ENCODE measurements around the gene BET1. TPM values are rescaled to one million over a fixed set of nuclear protein-coding genes. Genes with fewer than 3 reads are reported as not detected.

The BET1 gene
- total and polyA plus RNA-seq, 2 of the 8 experiments (the other 6 are each of a cell fraction or from before 2014, with no cell fraction given): 20.6 to 31.7 TPM

GRCh38 chr7:93968911-93969620, 35.1 kb downstream of the BET1 start:
- no peak overlapping the region for H3K56ac ChIP-seq (replicated peaks; ENCODE audit: insufficient read length, low read depth, low read length)
- TF ChIP-seq RAD21 (IDR thresholded peaks at IDR 0.05 in 1 of 2, conservative IDR thresholded peaks at IDR 0.05 in 1 of 2; ENCODE audit: low read depth in 2 of 2, low read length in 2 of 2): no peak
- no peak for TF ChIP-seq KDM4A (IDR thresholded peaks at IDR 0.05; ENCODE audit: low read depth, low read length, severe bottlenecking)
- TF ChIP-seq POLR2AphosphoS5 (IDR thresholded peaks at IDR 0.05; ENCODE audit: low read depth, low read length): no peak
- no peak for TF ChIP-seq ATF3 (IDR thresholded peaks at IDR 0.05; ENCODE audit: insufficient read depth, low read depth, low read length)
- TF ChIP-seq RFX5 (IDR thresholded peaks at IDR 0.05; ENCODE audit: borderline replicate concordance, low read depth, low read length): no peak
- no peak for TF ChIP-seq RNF2 (IDR thresholded peaks at IDR 0.05; ENCODE audit: borderline replicate concordance, low read depth, low read length, missing control alignments, poor library complexity, severe bottlenecking)
- no peak for TF ChIP-seq CBX5 (IDR thresholded peaks at IDR 0.05; ENCODE audit: low read depth, low read length)
- TF ChIP-seq POLR2A (IDR thresholded peaks at IDR 0.05; ENCODE audit: control extremely low read depth in 1 of 2, low read depth in 2 of 2, low read length in 2 of 2): no peak
- H2BK20ac ChIP-seq (ENCODE audit: low read length): no peak overlapping the region
- no peak overlapping the region for H4K8ac ChIP-seq (ENCODE audit: extremely low read depth, insufficient read depth, low read length)
- no peaks in the 10 kb centered on the region for H3K4me1 ChIP-seq (replicated peaks in 1 of 4; ENCODE audit: control insufficient read depth in 3 of 4, insufficient read depth in 4 of 4, low read length in 3 of 4)
- H3K18ac ChIP-seq (ENCODE audit: extremely low read depth, low read length): no peak overlapping the region
- no peak overlapping the region for H3K14ac ChIP-seq (ENCODE audit: insufficient read length)
- no peaks in the 10 kb centered on the region for H3K79me1 ChIP-seq (ENCODE audit: low read depth, low read length)
- H3K4ac ChIP-seq (replicated peaks; ENCODE audit: insufficient read length, low read depth, low read length): no peak overlapping the region
- H3K23ac ChIP-seq (ENCODE audit: insufficient read length): no peak overlapping the region
- no peak overlapping the region for H2BK15ac ChIP-seq (ENCODE audit: low read length)
- no peaks in the 10 kb centered on the region for H4K20me1 ChIP-seq (replicated peaks in 1 of 2; ENCODE audit: control insufficient read depth in 1 of 2, insufficient read depth in 2 of 2, low read length in 2 of 2)
- H2BK120ac ChIP-seq (replicated peaks; ENCODE audit: low read depth, low read length): no peak overlapping the region
- H4K5ac ChIP-seq (ENCODE audit: insufficient read length, low read depth, low read length): no peak overlapping the region
- H3K9me3 ChIP-seq (ENCODE audit: insufficient read depth in 2 of 2, low read depth in 1 of 2, low read length in 1 of 2): no peaks in the 10 kb centered on the region
- ChIA-PET CTCF (ENCODE audit: partially characterized antibody) (no interaction called here), POLR2A (ENCODE audit: partially characterized antibody) (no interaction called here)
- no peak overlapping the region for H3K27ac ChIP-seq (ENCODE audit: low read depth, low read length)
- no peaks in the 10 kb centered on the region for H3K79me2 ChIP-seq (ENCODE audit: control insufficient read depth in 1 of 2, insufficient read depth in 2 of 2, low read length in 2 of 2)
- no peaks in the 10 kb centered on the region for H3K23me2 ChIP-seq (ENCODE audit: low read depth, low read length)
- no peak overlapping the region for H2AFZ ChIP-seq (ENCODE audit: low read length)
- H2AK5ac ChIP-seq (ENCODE audit: low read depth, low read length): no peak overlapping the region
- H2BK5ac ChIP-seq (ENCODE audit: low read depth, low read length): no peak overlapping the region
- H2BK12ac ChIP-seq (ENCODE audit: low read depth, low read length): no peak overlapping the region
- DNase-seq (ENCODE audit: low read depth in 1 of 2, low spot score in 2 of 2): no peak
- H3K9ac ChIP-seq (replicated peaks in 1 of 4; ENCODE audit: extremely low read depth in 1 of 4, low read depth in 3 of 4, low read length in 3 of 4): no peak overlapping the region
- H3K27me3 ChIP-seq (replicated peaks in 1 of 4; ENCODE audit: control insufficient read depth in 3 of 4, extremely low read depth in 1 of 4, insufficient read depth in 3 of 4, low read length in 3 of 4): no peaks in the 10 kb centered on the region
- H3K4me2 ChIP-seq (ENCODE audit: insufficient read depth in 1 of 2, low read depth in 2 of 2, low read length in 2 of 2): no peak overlapping the region
- no peaks in the 10 kb centered on the region for H3K36me3 ChIP-seq (ENCODE audit: control insufficient read depth in 2 of 4, insufficient read depth in 4 of 4, low read length in 3 of 4)
- FAIRE-seq: no peak
- WGBS, 2 experiments (ENCODE audit: extremely low coverage in 1 of 2, insufficient coverage in 1 of 2, insufficient read length in 1 of 2, insufficient replicate concordance in 2 of 2, low coverage in 1 of 2, low lambda C conversion rate in 2 of 2, missing lambda C conversion rate in 1 of 2): 88% methylated on average over 2 of the region's 2 CpGs; no CpG with 5 or more reads in 1 of the 2 experiments
- no peak overlapping the region for H3K4me3 ChIP-seq (ENCODE audit: extremely low read depth in 1 of 4, insufficient read depth in 2 of 4, low read depth in 3 of 4, low read length in 4 of 4)
- H4K91ac ChIP-seq (replicated peaks; ENCODE audit: insufficient read length, low read length): no peak overlapping the region
